Measurements from ENCODE around the gene METTL1.

GRCh38 chr12:57739914-57740538, 31.9 kb downstream of the METTL1 start:
- TF ChIP-seq CTCF (IDR thresholded peaks at IDR 0.05), result no peak
- TF ChIP-seq POLR2A (IDR thresholded peaks at IDR 0.05), result no peak
- TF ChIP-seq EP300 (IDR thresholded peaks at IDR 0.05), result no peak

All from tibial nerve (tissue), 4 donors.